ES-I3 (cell line): ENCODE measurements around the gene DAP3.
"Not testable (repeated sequence)": the region's sequence is repeated elsewhere in the genome, so short reads cannot be mapped to it uniquely, and the experiment has no call there.

Experiments used
- H3K36me3 ChIP-seq: 2 replicates; pipeline ENCODE4 v1.6.1; 2013; ENCODE audit warnings: mild to moderate bottlenecking, low read length, control low read depth, moderate library complexity; ENCODE audit not compliant: insufficient read depth
- H3K4me1 ChIP-seq: 2 replicates; pipeline ENCODE4 v1.6.1; 2013; ENCODE audit warnings: mild to moderate bottlenecking, control low read depth, low read length; ENCODE audit not compliant: insufficient read depth
- H3K9ac ChIP-seq: 2 replicates; pipeline ENCODE4 v1.6.1; 2013; ENCODE audit warnings: low read depth, mild to moderate bottlenecking, low read length, moderate library complexity
- H3K9me3 ChIP-seq: 2 replicates; pipeline ENCODE4 v1.6.1; 2013; ENCODE audit warnings: mild to moderate bottlenecking, low read length, moderate library complexity; ENCODE audit not compliant: control insufficient read depth, insufficient read depth

Gene DAP3

DNA sequence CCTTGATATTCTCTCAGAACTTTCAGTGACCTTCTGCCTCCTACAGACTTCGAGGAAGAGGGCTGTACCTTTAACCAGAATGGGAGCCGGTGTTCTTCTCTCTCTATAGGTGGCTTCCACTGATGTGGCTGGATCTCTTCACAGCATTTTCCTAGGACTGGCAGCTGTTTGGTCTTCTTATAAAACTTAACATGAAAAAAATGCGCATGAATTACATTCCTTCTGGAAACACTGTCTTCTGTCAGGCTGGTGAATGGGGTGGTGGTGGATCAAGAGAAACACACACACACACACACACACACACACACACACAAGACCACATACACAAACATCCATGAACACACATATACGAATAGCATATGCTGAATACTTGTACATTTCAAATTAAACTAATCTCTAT, 27.7 kb upstream of the DAP3 start:
- not testable (repeated sequence) for H3K9me3 ChIP-seq, H3K9ac ChIP-seq, H3K4me1 ChIP-seq
- peaks cover 20% of the 10 kb centered on the region for H3K36me3 ChIP-seq

DNA sequence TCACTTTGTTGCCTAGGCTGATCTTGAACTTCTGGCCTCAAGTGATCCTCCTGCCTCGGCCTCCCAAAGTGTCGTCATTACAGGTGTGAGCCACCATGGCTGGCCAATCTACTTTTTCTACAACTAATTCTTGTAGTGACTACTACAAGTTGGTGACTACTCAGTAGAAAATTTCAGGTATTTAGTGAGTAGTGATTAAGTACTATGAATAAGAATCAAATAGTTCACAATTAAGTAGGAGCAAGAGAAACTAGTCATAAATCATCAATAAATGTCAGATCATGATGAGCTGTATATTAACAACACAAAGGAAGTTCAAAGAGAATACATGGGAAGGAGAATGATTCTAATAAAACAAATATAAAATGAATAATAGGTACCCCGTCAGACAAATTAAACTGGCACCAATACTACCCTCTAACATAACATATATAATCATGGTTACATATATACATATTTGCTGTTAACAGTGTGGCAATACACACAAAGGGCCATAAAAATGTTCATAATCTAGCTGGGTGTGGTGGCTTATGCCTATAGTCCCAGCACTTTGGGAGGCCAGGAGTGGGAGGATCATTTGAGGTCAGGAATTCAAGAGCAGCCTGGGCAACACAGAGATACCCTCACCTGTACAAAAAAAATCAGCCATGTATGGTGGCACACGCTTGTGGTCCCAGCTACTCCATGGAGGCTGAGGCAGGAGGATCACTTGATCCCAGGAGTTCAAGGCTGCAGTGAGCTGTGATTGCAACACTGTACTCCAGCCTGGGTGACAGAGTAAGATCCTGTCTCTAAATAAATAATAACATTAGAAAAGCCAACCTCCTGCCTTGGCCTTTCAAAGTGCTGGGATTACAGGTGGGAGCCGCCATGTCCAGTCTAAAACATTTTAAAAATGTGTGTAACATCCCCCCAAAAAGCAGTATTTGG, 19.4 kb upstream of the DAP3 start:
- H3K4me1 ChIP-seq = no peaks in the 10 kb centered on the region
- peaks cover 17% of the 10 kb centered on the region for H3K36me3 ChIP-seq
- no peaks in the 10 kb centered on the region for H3K9me3 ChIP-seq
- no peak overlapping the region for H3K9ac ChIP-seq

DNA sequence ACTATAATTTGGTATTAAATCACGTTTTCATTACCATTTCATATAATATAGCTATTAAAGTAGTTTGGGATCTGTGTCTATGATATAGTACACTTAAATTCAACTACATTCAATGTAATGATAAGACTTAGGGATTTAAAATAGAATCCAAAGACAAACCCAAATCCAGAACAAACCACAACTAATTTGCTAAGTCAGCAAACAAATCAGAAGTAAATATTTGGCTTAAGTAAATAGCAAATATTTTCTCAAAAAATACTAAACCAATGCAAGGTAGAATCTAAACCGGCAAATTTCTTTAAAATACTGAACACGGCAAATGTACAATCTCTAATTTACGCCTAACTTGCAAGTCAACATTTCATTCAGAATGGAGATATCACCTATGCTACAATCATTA, 17.1 kb upstream of the DAP3 start:
- no peak overlapping the region for H3K9ac ChIP-seq
- H3K36me3 ChIP-seq = peaks cover 21% of the 10 kb centered on the region
- no peaks in the 10 kb centered on the region for H3K9me3 ChIP-seq
- H3K4me1 ChIP-seq = no peaks in the 10 kb centered on the region

DNA sequence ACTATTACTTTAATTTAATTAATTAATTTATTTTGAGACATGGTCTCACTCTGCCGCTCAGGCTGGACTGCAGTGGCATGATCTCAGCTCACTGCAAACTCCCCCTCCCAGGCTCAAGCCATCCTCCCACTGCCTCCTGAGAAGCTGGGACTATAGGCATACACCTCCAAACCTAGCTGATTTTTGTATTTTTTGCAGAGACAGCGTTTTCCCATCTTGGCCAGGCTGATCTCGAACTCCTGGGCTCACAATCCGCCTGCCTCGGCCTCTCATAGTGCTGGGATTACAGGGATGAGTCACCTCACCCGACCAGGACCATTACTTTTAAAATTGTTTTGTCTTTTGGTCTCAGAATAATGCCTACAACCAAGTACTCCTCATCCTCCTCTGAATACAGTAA, 15.9 kb upstream of the DAP3 start:
- H3K36me3 ChIP-seq = peaks cover 21% of the 10 kb centered on the region
- H3K9me3 ChIP-seq = no peaks in the 10 kb centered on the region
- H3K9ac ChIP-seq = no peak overlapping the region
- no peaks in the 10 kb centered on the region for H3K4me1 ChIP-seq

DNA sequence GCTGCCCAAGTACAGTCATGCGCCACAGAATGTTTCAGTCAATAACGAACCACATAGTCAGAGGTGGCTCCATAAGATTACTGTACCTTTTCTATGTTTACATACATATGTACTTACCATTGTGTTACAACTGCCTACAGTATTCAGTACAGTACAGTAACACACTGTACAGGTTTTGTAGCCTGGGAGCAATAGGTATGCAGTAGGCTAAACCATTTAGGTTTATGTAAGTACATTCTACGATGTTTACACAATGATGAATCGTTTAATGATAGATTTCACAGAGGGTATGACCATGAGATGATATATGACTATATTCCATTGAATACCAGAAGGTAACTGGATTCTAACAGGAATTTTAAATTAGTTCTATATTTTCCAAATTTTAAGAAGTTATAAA, 10.9 kb upstream of the DAP3 start:
- no peak overlapping the region for H3K9ac ChIP-seq
- H3K4me1 ChIP-seq = no peaks in the 10 kb centered on the region
- no peaks in the 10 kb centered on the region for H3K9me3 ChIP-seq
- peaks cover 19% of the 10 kb centered on the region for H3K36me3 ChIP-seq

DNA sequence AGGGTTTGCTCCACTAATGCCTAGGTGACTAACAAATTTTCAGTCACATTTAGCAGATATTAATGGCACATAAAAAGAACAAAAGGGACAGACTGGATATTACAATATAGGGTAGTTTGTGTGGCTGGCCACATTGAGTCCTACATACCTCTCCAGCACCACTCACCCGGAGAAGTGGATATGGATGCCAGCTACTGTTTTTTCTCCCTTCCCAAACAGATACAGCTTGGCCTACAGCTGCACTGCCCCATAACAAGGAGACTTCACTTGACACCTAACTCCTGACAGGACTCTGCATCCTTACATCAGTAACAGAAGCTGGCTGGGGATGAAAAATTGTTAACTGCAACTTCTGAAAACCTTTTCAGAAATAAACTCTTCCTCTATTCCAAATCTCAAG, 9.9 kb upstream of the DAP3 start:
- peaks cover 14% of the 10 kb centered on the region for H3K36me3 ChIP-seq
- H3K9me3 ChIP-seq, H3K9ac ChIP-seq, H3K4me1 ChIP-seq: not testable (repeated sequence)

DNA sequence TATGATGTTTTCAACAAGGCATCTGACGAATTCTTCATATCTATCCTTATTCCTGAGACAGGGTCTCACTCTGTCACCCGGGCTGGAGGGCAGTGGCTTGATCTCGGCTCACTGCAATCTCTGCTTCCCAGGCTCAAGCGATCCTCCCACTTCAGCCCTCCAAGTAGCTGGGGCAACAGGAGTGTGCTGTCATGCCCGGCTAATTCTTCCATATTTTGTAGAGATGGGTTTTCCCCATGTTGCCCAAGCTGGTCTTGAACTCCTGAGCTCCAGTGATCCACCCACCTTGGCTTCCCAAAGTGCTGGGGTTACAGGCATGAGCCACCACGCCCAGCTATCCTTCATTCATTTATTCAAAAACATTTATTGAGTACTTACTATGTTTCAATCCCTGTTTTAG, 8.4 kb upstream of the DAP3 start:
- Histone ChIP-seq H3K36me3 (peaks cover 12% of the 10 kb centered on the region), H3K9ac (no peak overlapping the region)

DNA sequence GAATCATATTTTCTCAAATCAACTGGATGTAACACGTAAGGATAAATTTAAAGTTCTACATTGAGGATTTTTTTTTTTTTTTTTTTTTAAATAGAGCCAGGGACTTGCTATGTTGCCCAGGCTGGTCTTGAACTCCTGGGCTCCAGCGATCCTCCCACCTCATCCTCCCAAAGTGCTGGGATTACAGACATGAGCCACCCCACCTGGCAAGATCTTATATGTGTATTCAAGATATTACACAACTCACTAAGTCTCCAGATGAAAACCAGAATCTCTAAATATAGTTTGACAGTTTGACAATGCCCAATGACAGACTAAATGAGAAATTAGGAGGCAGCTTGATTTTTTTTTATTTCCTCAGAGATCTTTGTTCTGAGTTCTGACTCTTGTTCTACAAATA, 7.1 kb upstream of the DAP3 start:
- H3K4me1 ChIP-seq = no peaks in the 10 kb centered on the region
- peaks cover 5% of the 10 kb centered on the region for H3K36me3 ChIP-seq
- H3K9me3 ChIP-seq = no peaks in the 10 kb centered on the region
- H3K9ac ChIP-seq = no peak overlapping the region

More for the DNA sequence above, 8.4 kb upstream of the DAP3 start:
- Histone ChIP-seq H3K9me3 (no peaks in the 10 kb centered on the region), H3K4me1 (no peaks in the 10 kb centered on the region)

DNA sequence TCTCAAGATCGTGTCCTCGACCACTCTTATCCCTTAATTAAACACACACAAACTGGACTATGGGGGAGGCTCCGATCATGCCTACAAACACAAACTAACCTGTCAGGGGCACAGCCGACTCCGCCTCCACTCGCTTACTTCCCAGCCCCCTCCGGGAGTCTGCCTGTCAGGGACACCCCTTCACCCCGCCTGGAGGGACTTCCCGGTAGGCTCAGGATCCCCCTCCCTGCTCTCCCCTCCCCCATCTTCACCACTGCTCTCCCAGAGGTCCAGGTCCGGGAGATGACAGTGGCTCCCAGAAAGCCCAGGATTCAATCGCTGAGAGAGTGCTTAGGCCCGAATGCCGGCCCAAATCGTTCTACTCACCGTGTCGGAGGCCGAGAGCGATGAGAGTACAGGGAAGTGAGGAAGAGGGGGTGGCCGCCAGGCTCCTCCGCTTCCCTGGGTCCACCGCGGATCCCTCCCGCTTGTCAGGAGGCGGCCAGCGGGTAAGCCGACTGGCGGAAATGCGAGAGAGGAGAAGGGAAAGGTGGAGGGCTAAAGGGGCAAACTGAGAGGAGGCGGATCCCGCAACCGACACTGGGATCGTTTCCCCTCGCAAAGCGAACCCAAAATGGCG, 1.1 kb upstream of the DAP3 start:
- H3K36me3 ChIP-seq = peaks cover 18% of the 10 kb centered on the region
- not testable (repeated sequence) for H3K9me3 ChIP-seq, H3K4me1 ChIP-seq
- peak overlapping the region; percentile 99 for H3K9ac ChIP-seq

DNA sequence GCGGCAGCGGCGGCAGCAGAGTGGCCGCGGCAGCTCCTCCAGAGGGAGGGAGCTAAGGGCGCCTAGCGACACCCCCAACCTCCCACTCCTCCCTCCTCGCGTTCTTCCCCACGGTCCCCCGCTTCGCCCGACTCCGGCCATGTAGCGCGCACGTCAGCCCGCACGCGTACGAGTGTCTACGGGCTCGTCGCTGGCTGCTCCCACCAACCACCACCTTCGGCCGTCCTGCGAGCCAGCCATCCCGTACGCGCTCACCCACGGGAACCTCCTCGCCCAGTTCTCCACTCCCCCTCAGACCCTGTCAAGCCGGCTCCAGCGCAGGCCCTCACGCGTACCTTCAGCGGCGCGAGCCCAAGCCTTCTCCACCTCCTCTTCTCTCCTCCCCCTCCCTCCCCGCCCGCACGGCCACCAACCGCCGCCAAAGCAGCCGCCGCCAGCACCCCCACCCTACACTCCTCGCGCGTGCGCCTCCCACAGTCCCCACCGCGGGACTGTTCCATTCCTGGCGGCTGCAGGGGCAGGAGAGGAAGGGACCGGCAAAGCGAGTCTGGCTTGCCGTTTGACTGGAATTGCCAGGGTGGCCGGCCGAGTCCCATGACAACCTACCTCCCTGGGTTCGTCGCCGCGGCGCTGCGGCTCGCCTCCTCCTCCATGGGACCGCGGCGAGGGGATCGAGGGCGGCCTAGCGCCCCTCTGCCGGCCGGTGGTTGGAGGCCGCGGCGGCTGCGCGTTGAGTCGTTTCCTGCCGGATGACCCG, 389 bp upstream of the DAP3 start, which contains the start of gene YY1AP1:
Gene YY1AP1 (minus strand): TSS at position 451 of the 757 bp plus-strand sequence. CDS start 8,338 bp downstream, outside the sequence.
- Histone ChIP-seq H3K36me3 (peaks cover 24% of the 10 kb centered on the region), H3K9me3 (peaks cover 7% of the 10 kb centered on the region; the same call in 1 of the 2 replicates), H3K9ac (peak within 1 kb of the TSS; percentile 99), H3K4me1 (no peaks in the 10 kb centered on the region; the same call in 1 of the 2 replicates)

DNA sequence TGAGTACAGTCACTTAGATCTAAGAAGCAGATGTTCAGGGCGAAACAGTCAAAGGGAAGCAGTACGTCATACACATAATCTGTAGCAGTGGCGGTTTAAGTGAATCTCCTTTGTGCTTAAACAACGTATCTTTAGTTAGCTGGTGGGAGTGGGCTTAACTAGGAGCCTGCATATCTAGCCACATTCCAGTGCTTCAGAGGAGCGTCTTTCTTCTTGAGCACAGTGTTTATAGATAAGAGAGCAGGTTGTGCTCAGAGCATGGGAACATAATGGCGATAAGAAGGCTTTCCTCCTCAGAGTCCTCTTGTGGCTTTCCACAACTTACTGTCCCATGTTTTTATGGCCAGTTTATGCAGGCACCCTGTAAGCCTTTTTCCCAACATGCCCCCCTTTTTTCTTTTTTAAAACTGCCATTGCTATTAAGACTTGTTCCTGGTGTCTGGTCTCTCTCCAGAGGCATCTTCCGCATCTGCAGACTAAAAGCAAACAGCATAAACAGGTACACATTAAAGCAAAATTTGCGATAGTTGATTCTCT, 3.2 kb downstream of the DAP3 start:
- H3K36me3 ChIP-seq = peaks cover 24% of the 10 kb centered on the region

DNA sequence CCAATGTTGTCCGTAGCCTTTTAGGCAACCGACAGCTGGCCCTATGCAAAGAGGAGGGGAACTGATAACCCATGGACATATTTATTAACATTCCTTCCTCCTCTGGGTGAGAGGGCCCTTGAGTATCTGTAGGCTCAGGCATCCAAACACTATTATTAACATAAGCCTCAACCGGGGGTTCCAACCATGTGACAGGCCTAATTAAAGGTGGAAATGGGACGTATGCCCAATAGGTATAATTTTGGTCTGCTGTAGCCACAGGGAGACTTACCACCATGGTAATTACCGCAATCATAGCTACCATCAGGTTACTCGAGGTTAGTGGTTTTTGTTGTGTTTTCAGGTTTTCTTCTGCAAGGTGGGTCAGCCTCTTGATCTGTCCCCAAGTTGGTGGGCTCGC, 5.3 kb downstream of the DAP3 start:
- H3K9me3 ChIP-seq = peaks cover 15% of the 10 kb centered on the region
- no peak overlapping the region for H3K9ac ChIP-seq
- no peaks in the 10 kb centered on the region; the same call in 1 of the 2 replicates for H3K4me1 ChIP-seq
- H3K36me3 ChIP-seq = peaks cover 24% of the 10 kb centered on the region

More for the DNA sequence above, 3.2 kb downstream of the DAP3 start:
- Histone ChIP-seq H3K9me3 (peaks cover 15% of the 10 kb centered on the region), H3K4me1 (no peaks in the 10 kb centered on the region; the same call in 1 of the 2 replicates), H3K9ac (no peak overlapping the region)

DNA sequence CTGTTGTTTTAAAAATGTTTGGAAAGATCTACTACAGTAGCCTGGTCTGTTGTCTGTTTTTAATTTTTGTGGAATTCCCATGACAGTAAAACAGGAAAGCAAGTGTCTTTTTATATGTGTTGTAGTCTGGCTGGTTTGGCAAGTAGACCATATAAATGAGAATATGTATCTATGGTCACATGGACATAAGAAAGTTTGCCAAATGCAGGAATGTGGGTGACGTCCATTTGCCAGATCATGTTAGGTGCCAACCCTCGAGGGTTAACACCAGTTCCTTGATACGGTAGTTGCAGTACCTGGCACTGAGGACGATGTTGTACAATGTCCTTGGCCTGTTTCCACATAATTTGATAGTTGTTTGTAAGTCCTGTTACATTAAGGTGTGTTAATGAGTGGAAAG, 6.2 kb downstream of the DAP3 start:
- peaks cover 24% of the 10 kb centered on the region for H3K36me3 ChIP-seq
- no peak overlapping the region for H3K9ac ChIP-seq

DNA sequence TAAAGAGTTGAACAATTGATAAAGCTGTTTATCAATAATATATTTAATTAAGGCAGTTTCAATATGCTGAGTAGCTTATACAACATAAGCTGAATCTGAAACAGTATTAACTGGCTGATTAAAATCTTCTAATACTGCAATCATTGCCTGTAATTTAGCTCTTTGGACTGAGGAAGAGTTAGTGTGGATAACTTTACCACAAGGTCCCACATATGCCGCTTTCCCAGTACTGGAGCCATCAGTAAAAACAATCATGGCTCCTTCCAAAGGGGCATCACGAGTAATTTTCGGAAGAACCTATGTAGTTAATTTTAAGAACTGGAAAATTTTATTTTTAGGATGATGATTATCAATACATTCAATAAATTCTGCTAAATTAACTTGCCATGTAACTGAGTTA, 6.7 kb downstream of the DAP3 start:
- H3K4me1 ChIP-seq = no peaks in the 10 kb centered on the region
- H3K9me3 ChIP-seq = peaks cover 12% of the 10 kb centered on the region
- no peak overlapping the region for H3K9ac ChIP-seq
- H3K36me3 ChIP-seq = peaks cover 20% of the 10 kb centered on the region

More for the DNA sequence above, 6.2 kb downstream of the DAP3 start:
- H3K4me1 ChIP-seq = no peaks in the 10 kb centered on the region; the same call in 1 of the 2 replicates
- peaks cover 15% of the 10 kb centered on the region for H3K9me3 ChIP-seq
